ENCODE data around the gene THYN1. TPM values are rescaled to one million over a fixed set of nuclear protein-coding genes. Genes with fewer than 3 reads are reported as not detected.

Gene THYN1
- total and polyA plus RNA-seq, 2 of the 13 experiments (the other 11 are each of a cell fraction or from before 2014, with no cell fraction given), result 36.1 to 87.6 TPM

GRCh38 chr11:134253188-134253993, at the start of gene THYN1, which contains the start of gene ACAD8 (continued):
- TF ChIP-seq ZNF761 (CRISPR knock-in tag; conservative IDR thresholded peaks at IDR 0.05), result no peak
- no peak for TF ChIP-seq ZXDC (CRISPR knock-in tag; IDR thresholded peaks at IDR 0.05)
- TF ChIP-seq ZNF432 (CRISPR knock-in tag; IDR thresholded peaks at IDR 0.05; ENCODE audit: borderline replicate concordance), result no peak
- peak; percentile 83 for TF ChIP-seq ZNF501 (CRISPR knock-in tag; IDR thresholded peaks at IDR 0.05)
- no peak for TF ChIP-seq ZNF616 (CRISPR knock-in tag; IDR thresholded peaks at IDR 0.05; ENCODE audit: low read depth)
- peak; percentile 21; the same call in 1 of the 2 replicates for TF ChIP-seq SALL1 (CRISPR knock-in tag; IDR thresholded peaks at IDR 0.05)
- TF ChIP-seq HNF1A (IDR thresholded peaks at IDR 0.05; ENCODE audit: low read depth), result no peak
- peak; percentile 36; the same call in 1 of the 2 replicates for TF ChIP-seq HNF1A (CRISPR knock-in tag; IDR thresholded peaks at IDR 0.05; ENCODE audit: borderline replicate concordance)
- peak; percentile 59; the same call in 1 of the 2 replicates for TF ChIP-seq ZNF609 (CRISPR knock-in tag; IDR thresholded peaks at IDR 0.05; ENCODE audit: borderline replicate concordance)
- TF ChIP-seq RORA (CRISPR knock-in tag; IDR thresholded peaks at IDR 0.05), result no peak
- TF ChIP-seq CBFB (CRISPR knock-in tag; IDR thresholded peaks at IDR 0.05), result no peak
- no peak for TF ChIP-seq ZC3H4 (CRISPR knock-in tag; IDR thresholded peaks at IDR 0.05; ENCODE audit: borderline replicate concordance)
- TF ChIP-seq ZHX1 (CRISPR knock-in tag; IDR thresholded peaks at IDR 0.05; ENCODE audit: low read depth), result no peak
- TF ChIP-seq TEAD2 (CRISPR knock-in tag; IDR thresholded peaks at IDR 0.05), result no peak
